Esophagus squamous epithelium (tissue), 4 donors: Measurements from ENCODE around the gene SLC2A13.

Experiments
- POLR2A ChIP-seq, 4 donors: fragments of 450-650 bp; IDR thresholded peaks; one replicate each; pipeline ENCODE4 v1.6.1; 2017; ENCODE audit warnings: antibody characterized with exemption in 4 of 4, mild to moderate bottlenecking in 4 of 4, moderate library complexity in 3 of 4
- TF ChIP-seq, protein P1 (sequence below), 6 experiments: fragments of 450-650 bp in 4 of 6; fragments of 200-600 bp in 2 of 6; sonication (generic) in 2 of 6; IDR thresholded peaks; one replicate each; pipeline ENCODE4 v1.5.1; 2016 to 2019; ENCODE audit warnings: antibody characterized with exemption in 6 of 6, mild to moderate bottlenecking in 4 of 6, moderate library complexity in 4 of 6

DNA sequence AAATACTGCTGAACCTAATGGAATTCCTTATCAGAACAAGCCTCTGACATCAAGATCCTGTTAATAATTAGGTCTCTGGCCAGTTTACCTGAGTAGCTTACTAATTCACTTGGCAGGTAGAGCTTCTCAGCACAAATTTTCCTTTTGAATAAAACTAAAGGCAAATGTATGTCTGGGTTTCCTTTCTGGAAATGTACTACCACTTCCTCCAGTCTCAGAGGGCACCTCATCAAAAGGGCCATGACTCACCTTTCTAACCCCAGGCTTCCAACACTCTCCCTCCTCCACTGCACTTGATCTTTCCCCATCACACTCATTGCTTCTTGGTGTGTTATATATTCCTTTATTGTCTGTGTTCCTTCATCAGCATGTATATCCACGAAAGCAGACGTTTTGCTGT is 90.5 kb downstream of the SLC2A13 start:
- TF ChIP-seq, protein P1, sequence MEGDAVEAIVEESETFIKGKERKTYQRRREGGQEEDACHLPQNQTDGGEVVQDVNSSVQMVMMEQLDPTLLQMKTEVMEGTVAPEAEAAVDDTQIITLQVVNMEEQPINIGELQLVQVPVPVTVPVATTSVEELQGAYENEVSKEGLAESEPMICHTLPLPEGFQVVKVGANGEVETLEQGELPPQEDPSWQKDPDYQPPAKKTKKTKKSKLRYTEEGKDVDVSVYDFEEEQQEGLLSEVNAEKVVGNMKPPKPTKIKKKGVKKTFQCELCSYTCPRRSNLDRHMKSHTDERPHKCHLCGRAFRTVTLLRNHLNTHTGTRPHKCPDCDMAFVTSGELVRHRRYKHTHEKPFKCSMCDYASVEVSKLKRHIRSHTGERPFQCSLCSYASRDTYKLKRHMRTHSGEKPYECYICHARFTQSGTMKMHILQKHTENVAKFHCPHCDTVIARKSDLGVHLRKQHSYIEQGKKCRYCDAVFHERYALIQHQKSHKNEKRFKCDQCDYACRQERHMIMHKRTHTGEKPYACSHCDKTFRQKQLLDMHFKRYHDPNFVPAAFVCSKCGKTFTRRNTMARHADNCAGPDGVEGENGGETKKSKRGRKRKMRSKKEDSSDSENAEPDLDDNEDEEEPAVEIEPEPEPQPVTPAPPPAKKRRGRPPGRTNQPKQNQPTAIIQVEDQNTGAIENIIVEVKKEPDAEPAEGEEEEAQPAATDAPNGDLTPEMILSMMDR (IDR thresholded peaks at IDR 0.05) = no peak
- no peak for TF ChIP-seq POLR2A (IDR thresholded peaks at IDR 0.05)
